Colonic mucosa (tissue), 4 donors: ENCODE data around the gene XRCC4. TPM values are rescaled to one million over a fixed set of nuclear protein-coding genes. Genes with fewer than 3 reads are reported as not detected.

Source experiments
- DNase-seq: peaks from one replicate; pipeline ENCODE4 v3.0.0-alpha.2; 2020
- H3K27ac ChIP-seq: fragments of 200-600 bp; one replicate; pipeline ENCODE4 v1.8.0; 2021
- H3K27me3 ChIP-seq: fragments of 200-600 bp; one replicate; pipeline ENCODE4 v1.8.0; 2021
- H3K36me3 ChIP-seq: fragments of 200-600 bp; one replicate; pipeline ENCODE4 v1.8.0; 2021
- H3K4me1 ChIP-seq: fragments of 200-600 bp; one replicate; pipeline ENCODE4 v1.8.0; 2021; ENCODE audit warnings: mild to moderate bottlenecking
- H3K4me3 ChIP-seq: fragments of 200-600 bp; one replicate; pipeline ENCODE4 v1.8.0; 2021
- H3K9ac ChIP-seq, 2 donors: one replicate each; pipeline ENCODE4 v1.7.0; 2013; ENCODE audit warnings: control low read depth in 2 of 2, low read depth in 2 of 2, low read length in 2 of 2
- H3K9me3 ChIP-seq: fragments of 200-600 bp; one replicate; pipeline ENCODE4 v1.8.0; 2021
- intact Hi-C: fragments of 100-400 bp; cut with DNase I; formaldehyde crosslinking; loops from one replicate; pipeline ENCODE4 v1.14.1; 2022
- total RNA-seq, 2 donors: library from RNA; stranded (reverse); fragmentation: NEBNext Ultra II Directional in 1 of 2; extraction: Animal tissue kit (Norgen Biotek cat#: 25700) in 1 of 2; gene quantifications; one replicate each; pipeline ENCODE4 v1.2.1, GENCODE V29; 2021
- TF ChIP-seq, protein P1 (sequence below): fragments of 200-600 bp; IDR thresholded peaks from one replicate; pipeline ENCODE4 v1.8.0; 2022; ENCODE audit warnings: antibody characterized with exemption, mild to moderate bottlenecking
- donor health status: healthy.
- donor health status: DM: no; HTN: no; CAD: no.
- donor health status: DM: no; HTN: no; CAD: no.

XRCC4 gene
- total RNA-seq, 2 donors from 2014 or later, result 5.7 to 8.7 TPM

DNA sequence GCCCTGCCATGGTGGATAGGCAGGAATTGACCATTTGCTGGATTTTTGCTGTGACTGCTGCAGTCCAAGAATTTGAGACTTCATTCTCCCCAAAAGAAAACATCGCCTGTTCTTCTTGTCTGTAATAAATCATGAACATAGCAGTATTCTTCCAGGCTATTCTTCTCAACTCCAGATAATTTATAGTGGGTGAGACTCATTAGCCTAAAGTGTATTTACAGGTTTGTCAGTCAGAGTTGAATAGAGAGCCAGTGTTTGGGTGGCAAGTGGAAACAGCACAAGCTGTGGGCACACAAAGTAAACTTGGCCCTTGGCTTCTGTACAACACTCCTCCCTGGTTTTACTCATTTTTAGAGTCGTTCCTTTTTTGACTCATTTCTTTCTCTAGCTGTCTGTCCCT, 266.0 kb downstream of the XRCC4 start:
- intact Hi-C loops, result no loop called here
- Histone ChIP-seq H3K27ac (no peak overlapping the region), H3K36me3 (no peaks in the 10 kb centered on the region), H3K27me3 (no peaks in the 10 kb centered on the region), H3K4me1 (no peaks in the 10 kb centered on the region), H3K4me3 (no peak overlapping the region), H3K9ac (no peak overlapping the region), H3K9me3 (no peaks in the 10 kb centered on the region)
- DNase-seq, result no peak
- TF ChIP-seq, protein P1, sequence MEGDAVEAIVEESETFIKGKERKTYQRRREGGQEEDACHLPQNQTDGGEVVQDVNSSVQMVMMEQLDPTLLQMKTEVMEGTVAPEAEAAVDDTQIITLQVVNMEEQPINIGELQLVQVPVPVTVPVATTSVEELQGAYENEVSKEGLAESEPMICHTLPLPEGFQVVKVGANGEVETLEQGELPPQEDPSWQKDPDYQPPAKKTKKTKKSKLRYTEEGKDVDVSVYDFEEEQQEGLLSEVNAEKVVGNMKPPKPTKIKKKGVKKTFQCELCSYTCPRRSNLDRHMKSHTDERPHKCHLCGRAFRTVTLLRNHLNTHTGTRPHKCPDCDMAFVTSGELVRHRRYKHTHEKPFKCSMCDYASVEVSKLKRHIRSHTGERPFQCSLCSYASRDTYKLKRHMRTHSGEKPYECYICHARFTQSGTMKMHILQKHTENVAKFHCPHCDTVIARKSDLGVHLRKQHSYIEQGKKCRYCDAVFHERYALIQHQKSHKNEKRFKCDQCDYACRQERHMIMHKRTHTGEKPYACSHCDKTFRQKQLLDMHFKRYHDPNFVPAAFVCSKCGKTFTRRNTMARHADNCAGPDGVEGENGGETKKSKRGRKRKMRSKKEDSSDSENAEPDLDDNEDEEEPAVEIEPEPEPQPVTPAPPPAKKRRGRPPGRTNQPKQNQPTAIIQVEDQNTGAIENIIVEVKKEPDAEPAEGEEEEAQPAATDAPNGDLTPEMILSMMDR, result no peak

DNA sequence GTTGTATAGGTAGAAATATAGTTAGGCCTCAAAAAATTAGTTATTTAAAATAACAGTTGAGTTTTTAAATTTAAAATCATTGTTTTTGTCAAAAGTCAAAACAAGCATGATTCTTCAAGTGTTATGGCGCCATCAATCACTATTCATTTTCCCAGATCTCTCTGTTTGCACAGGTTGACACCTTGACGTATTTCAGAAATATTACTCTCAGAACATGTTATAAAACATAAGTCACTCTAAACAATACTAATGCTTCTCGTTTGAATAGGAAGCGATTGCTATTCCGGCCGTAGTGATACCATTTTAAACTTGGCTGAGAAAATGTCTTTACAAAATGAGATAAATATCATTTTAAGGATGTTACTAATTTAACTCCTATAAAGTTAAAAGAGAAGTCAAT, 268.1 kb downstream of the XRCC4 start:
- H3K27me3 ChIP-seq, result no peaks in the 10 kb centered on the region
- H3K4me1 ChIP-seq, result no peaks in the 10 kb centered on the region
- H3K4me3 ChIP-seq, result no peak overlapping the region
- H3K27ac ChIP-seq, result no peak overlapping the region
- H3K9ac ChIP-seq, result no peak overlapping the region
- no peaks in the 10 kb centered on the region for H3K9me3 ChIP-seq
- TF ChIP-seq, protein P1, result no peak
- no peak for DNase-seq
- intact Hi-C loops, result no loop called here
- no peaks in the 10 kb centered on the region for H3K36me3 ChIP-seq

DNA sequence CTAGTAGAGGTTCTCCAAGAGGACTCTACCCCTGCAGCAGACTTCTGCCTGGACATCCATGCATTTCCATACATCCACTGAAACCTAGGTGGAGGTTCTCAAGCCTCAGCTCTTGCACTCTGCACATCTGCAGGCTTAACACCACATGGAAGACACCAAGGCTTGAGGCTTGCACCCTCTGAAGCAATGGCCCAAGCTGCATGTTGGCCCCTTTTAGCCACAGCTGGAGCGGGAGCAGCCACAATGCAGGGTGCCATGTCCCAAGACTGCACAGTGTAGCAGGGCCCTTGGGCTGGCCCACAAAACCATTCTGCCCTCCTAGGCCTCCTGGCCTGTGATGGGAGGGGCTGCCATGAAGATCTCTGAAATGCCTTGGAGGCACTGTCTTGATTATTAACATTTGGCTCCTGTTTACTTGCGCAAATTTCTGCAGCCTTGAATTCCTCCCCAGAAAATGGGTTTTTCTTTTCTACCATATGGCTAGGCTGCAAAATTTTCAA, 271.0 kb downstream of the XRCC4 start:
- no peaks in the 10 kb centered on the region for H3K4me1 ChIP-seq
- H3K36me3 ChIP-seq, result no peaks in the 10 kb centered on the region
- DNase-seq, result no peak
- H3K9me3 ChIP-seq, result no peaks in the 10 kb centered on the region
- H3K9ac ChIP-seq, result no peak overlapping the region
- intact Hi-C loops, result no loop called here
- no peak overlapping the region for H3K4me3 ChIP-seq
- H3K27me3 ChIP-seq, result no peaks in the 10 kb centered on the region
- H3K27ac ChIP-seq, result no peak overlapping the region
- TF ChIP-seq, protein P1, result no peak

DNA sequence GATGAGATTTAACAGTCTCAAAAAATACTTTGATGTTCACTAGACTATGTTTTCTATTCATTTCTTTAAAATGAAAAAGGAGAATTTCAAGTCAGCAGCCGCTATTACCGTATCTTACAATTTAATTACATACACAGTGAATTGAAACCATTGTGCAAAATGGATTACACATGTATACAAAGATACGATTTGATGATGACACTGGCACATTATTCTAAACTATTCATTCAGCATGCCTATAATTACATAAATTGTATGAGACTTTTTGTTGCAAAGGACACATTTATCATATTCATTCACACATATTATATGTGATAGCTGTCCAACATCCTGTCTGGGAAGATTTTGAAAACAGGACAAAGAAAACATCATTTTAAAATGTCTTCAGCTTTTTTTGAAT, 275.9 kb downstream of the XRCC4 start:
- Histone ChIP-seq H3K9ac (no peak overlapping the region), H3K36me3 (no peaks in the 10 kb centered on the region), H3K27ac (no peak overlapping the region), H3K9me3 (no peaks in the 10 kb centered on the region), H3K27me3 (no peaks in the 10 kb centered on the region), H3K4me3 (no peak overlapping the region), H3K4me1 (no peaks in the 10 kb centered on the region)
- intact Hi-C loops, result no loop called here
- no peak for DNase-seq
- TF ChIP-seq, protein P1, result no peak

DNA sequence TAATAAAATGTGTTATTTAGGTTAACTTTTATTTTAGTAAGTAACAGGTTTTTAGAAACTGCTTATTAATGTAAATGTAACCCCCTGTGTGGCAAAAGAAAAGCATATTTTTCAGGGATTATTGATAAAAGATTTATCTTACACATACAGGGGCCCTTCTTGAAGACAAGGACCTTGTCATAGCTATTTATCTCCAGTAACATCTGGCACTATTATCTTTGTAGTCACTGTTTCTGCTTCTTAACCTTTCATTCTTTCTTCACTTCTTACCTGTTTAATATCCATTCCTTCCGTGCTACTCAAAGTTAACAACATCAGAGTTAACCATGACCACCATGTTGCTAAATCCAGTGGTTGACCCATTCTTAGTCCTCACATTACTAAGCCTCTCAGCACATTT, 276.4 kb downstream of the XRCC4 start:
- DNase-seq, result no peak
- TF ChIP-seq, protein P1, result no peak
- intact Hi-C loops, result no loop called here

More for the DNA sequence above, 276.4 kb downstream of the XRCC4 start:
- no peak overlapping the region for H3K27ac ChIP-seq
- H3K9ac ChIP-seq, result no peak overlapping the region
- no peaks in the 10 kb centered on the region for H3K9me3 ChIP-seq
- H3K36me3 ChIP-seq, result no peaks in the 10 kb centered on the region
- no peaks in the 10 kb centered on the region for H3K27me3 ChIP-seq
- no peak overlapping the region for H3K4me3 ChIP-seq
- H3K4me1 ChIP-seq, result no peaks in the 10 kb centered on the region
